Stomach smooth muscle (tissue), 2 donors: ENCODE data around the gene TADA2A.

Source experiments
- H3K27ac ChIP-seq: one replicate; pipeline ENCODE4 v1.7.0; 2013; ENCODE audit warnings: mild to moderate bottlenecking, low read length, inconsistent platforms
- H3K27me3 ChIP-seq, 2 donors: one replicate each; pipeline ENCODE4 v1.7.0; 2013; ENCODE audit warnings: low read length in 2 of 2; ENCODE audit not compliant: insufficient read depth in 2 of 2, control insufficient read depth in 1 of 2
- H3K36me3 ChIP-seq, 2 donors: one replicate each; pipeline ENCODE4 v1.7.0; 2013; ENCODE audit warnings: low read length in 2 of 2; ENCODE audit not compliant: control insufficient read depth in 2 of 2, insufficient read depth in 2 of 2
- H3K4me1 ChIP-seq: one replicate; pipeline ENCODE4 v1.7.0; 2013; ENCODE audit warnings: low read length; ENCODE audit not compliant: control insufficient read depth, insufficient read depth
- H3K4me3 ChIP-seq, 2 donors: one replicate each; pipeline ENCODE4 v1.7.0; 2013; ENCODE audit warnings: low read length in 2 of 2
- H3K9ac ChIP-seq, 2 donors: one replicate each; pipeline ENCODE4 v1.7.0; 2013; ENCODE audit warnings: low read length in 2 of 2, mild to moderate bottlenecking in 1 of 2
- H3K9me3 ChIP-seq, 2 donors: one replicate each; pipeline ENCODE4 v1.7.0; 2013; ENCODE audit warnings: low read length in 2 of 2; ENCODE audit not compliant: control insufficient read depth in 2 of 2
- donor health status: healthy.
- donor health status: Pancreatic carcinoma.

TADA2A gene

GRCh38 chr17:37375706-37376105 is 31.0 kb upstream of the TADA2A start, which contains the start of gene C17orf78:
Gene C17orf78, plus strand, starts transcription at chr17:37375985. Its CDS starts 108 bp downstream, at chr17:37376093.
- Histone ChIP-seq H3K9me3 (no peaks in the 10 kb centered on the region), H3K27ac (no peak within 1 kb of the TSS), H3K4me1 (no peaks in the 10 kb centered on the region), H3K36me3 (no peaks in the 10 kb centered on the region), H3K27me3 (no peaks in the 10 kb centered on the region), H3K9ac (no peak within 1 kb of the TSS), H3K4me3 (no peak within 1 kb of the TSS)

GRCh38 chr17:37382056-37382455 is 24.6 kb upstream of the TADA2A start:
- Histone ChIP-seq H3K27me3 (no peaks in the 10 kb centered on the region), H3K4me1 (no peaks in the 10 kb centered on the region), H3K27ac (no peak overlapping the region), H3K9ac (no peak overlapping the region), H3K36me3 (no peaks in the 10 kb centered on the region), H3K4me3 (no peak overlapping the region), H3K9me3 (no peaks in the 10 kb centered on the region)

GRCh38 chr17:37384560-37385149 is 22.0 kb upstream of the TADA2A start:
- H3K9ac ChIP-seq = no peak overlapping the region
- no peaks in the 10 kb centered on the region for H3K9me3 ChIP-seq
- H3K4me1 ChIP-seq = no peaks in the 10 kb centered on the region
- H3K27ac ChIP-seq = no peak overlapping the region
- H3K36me3 ChIP-seq = no peaks in the 10 kb centered on the region
- H3K4me3 ChIP-seq = no peak overlapping the region
- H3K27me3 ChIP-seq = no peaks in the 10 kb centered on the region

GRCh38 chr17:37385474-37385990 is 21.2 kb upstream of the TADA2A start:
- Histone ChIP-seq H3K4me3 (no peak overlapping the region), H3K4me1 (no peaks in the 10 kb centered on the region), H3K27me3 (no peaks in the 10 kb centered on the region), H3K9me3 (no peaks in the 10 kb centered on the region), H3K27ac (no peak overlapping the region), H3K9ac (no peak overlapping the region), H3K36me3 (no peaks in the 10 kb centered on the region)

GRCh38 chr17:37386462-37386861 is 20.2 kb upstream of the TADA2A start:
- Histone ChIP-seq H3K9ac (no peak overlapping the region), H3K9me3 (no peaks in the 10 kb centered on the region), H3K4me3 (no peak overlapping the region), H3K36me3 (no peaks in the 10 kb centered on the region), H3K4me1 (no peaks in the 10 kb centered on the region), H3K27me3 (no peaks in the 10 kb centered on the region), H3K27ac (no peak overlapping the region)

- Histone ChIP-seq H3K36me3 (no peaks in the 10 kb centered on the region), H3K9ac (no peak overlapping the region), H3K9me3 (no peaks in the 10 kb centered on the region), H3K27me3 (no peaks in the 10 kb centered on the region), H3K27ac (no peak overlapping the region), H3K4me1 (peaks cover 4% of the 10 kb centered on the region), H3K4me3 (no peak overlapping the region)
These were observed 18.4 kb upstream of the TADA2A start for GRCh38 chr17:37388266-37388665.

GRCh38 chr17:37389160-37389559 is 17.5 kb upstream of the TADA2A start:
- Histone ChIP-seq H3K9me3 (no peaks in the 10 kb centered on the region), H3K4me1 (peaks cover 4% of the 10 kb centered on the region), H3K4me3 (no peak overlapping the region), H3K36me3 (no peaks in the 10 kb centered on the region), H3K27ac (no peak overlapping the region), H3K27me3 (no peaks in the 10 kb centered on the region), H3K9ac (no peak overlapping the region)

- no peak overlapping the region for H3K9ac ChIP-seq
- no peak overlapping the region for H3K27ac ChIP-seq
- no peaks in the 10 kb centered on the region for H3K9me3 ChIP-seq
- peaks cover 4% of the 10 kb centered on the region for H3K4me1 ChIP-seq
- H3K36me3 ChIP-seq = no peaks in the 10 kb centered on the region
- H3K4me3 ChIP-seq = no peak overlapping the region
- no peaks in the 10 kb centered on the region for H3K27me3 ChIP-seq
These were observed 15.5 kb upstream of the TADA2A start for GRCh38 chr17:37391146-37391545.

- Histone ChIP-seq H3K36me3 (no peaks in the 10 kb centered on the region), H3K9me3 (no peaks in the 10 kb centered on the region), H3K4me3 (no peak overlapping the region), H3K27me3 (no peaks in the 10 kb centered on the region), H3K27ac (no peak overlapping the region), H3K4me1 (peaks cover 4% of the 10 kb centered on the region), H3K9ac (no peak overlapping the region)
These were observed 14.6 kb upstream of the TADA2A start for GRCh38 chr17:37392024-37392590.

- H3K4me3 ChIP-seq = no peak overlapping the region
- H3K4me1 ChIP-seq = peaks cover 4% of the 10 kb centered on the region
- no peaks in the 10 kb centered on the region for H3K9me3 ChIP-seq
- H3K36me3 ChIP-seq = no peaks in the 10 kb centered on the region
- H3K27me3 ChIP-seq = no peaks in the 10 kb centered on the region
- no peak overlapping the region for H3K9ac ChIP-seq
- no peak overlapping the region for H3K27ac ChIP-seq
These were observed 13.3 kb upstream of the TADA2A start for GRCh38 chr17:37393352-37393751.

- Histone ChIP-seq H3K27ac (no peak overlapping the region), H3K4me1 (no peaks in the 10 kb centered on the region), H3K9me3 (no peaks in the 10 kb centered on the region)
These were observed 7.4 kb upstream of the TADA2A start for GRCh38 chr17:37399265-37399803.

More at GRCh38 chr17:37399265-37399803, 7.4 kb upstream of the TADA2A start:
- no peak overlapping the region for H3K4me3 ChIP-seq
- H3K36me3 ChIP-seq = no peaks in the 10 kb centered on the region
- no peak overlapping the region for H3K9ac ChIP-seq
- no peaks in the 10 kb centered on the region for H3K27me3 ChIP-seq
